MM.1S (cell line): Measurements from ENCODE around the gene GRIA4.

ENCODE experiments used
- CTCF ChIP-seq: fragments of 300-600 bp; sonication (generic); IDR thresholded peaks from 2 replicates; pipeline ENCODE4 v1.5.1; 2016; ENCODE audit warnings: antibody characterized with exemption, low read length, mixed read lengths
- EZH2phosphoT487 ChIP-seq: fragments of 300-600 bp; sonication (generic); IDR thresholded peaks from 2 replicates; pipeline ENCODE4 v1.6.1; 2018; ENCODE audit warnings: antibody characterized with exemption, low read length

DNA sequence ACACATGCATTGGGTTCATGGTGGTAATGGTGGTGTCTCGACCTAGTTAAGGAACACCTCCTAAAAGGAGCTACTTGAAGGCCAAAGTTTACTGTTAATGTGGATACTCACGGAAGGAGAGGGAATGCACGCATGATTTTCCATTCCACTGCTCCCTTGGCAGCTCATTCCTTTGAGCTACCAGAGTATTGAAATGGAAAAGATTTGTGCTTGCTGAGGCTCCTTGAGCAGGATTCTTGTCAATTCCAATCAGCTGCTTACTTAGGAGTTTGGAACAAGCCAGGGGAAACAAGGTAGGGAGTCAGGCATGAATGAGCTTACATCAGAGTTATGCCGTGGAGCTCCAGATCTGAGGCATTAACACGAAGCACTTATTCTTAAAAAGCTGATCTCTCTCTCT, 108.8 kb downstream of the GRIA4 start:
- TF ChIP-seq CTCF = no peak
- TF ChIP-seq EZH2phosphoT487 = no peak
